ENCODE measurements around the gene ACTR6. TPM values are rescaled to one million over a fixed set of nuclear protein-coding genes. Genes with fewer than 3 reads are reported as not detected.

Gene ACTR6
- total and polyA plus RNA-seq, 9 of the 15 experiments (the other 6 are each of a cell fraction or from before 2014, with no cell fraction given) = 26.1 to 109 (median 70.9) TPM

GRCh38 chr12:100179252-100179651 is 21.4 kb upstream of the ACTR6 start (continued):
- TF ChIP-seq REST (IDR thresholded peaks at IDR 0.05; ENCODE audit: borderline replicate concordance) (no peak), REST (CRISPR knock-in tag; IDR thresholded peaks at IDR 0.05; ENCODE audit: low read depth) (no peak), TARDBP (IDR thresholded peaks at IDR 0.05) (no peak), ZKSCAN3 (CRISPR knock-in tag; IDR thresholded peaks at IDR 0.05) (no peak), ZNF445 (CRISPR knock-in tag; IDR thresholded peaks at IDR 0.05; ENCODE audit: low read depth) (no peak), PHB (CRISPR knock-in tag; IDR thresholded peaks at IDR 0.05) (no peak), HDAC6 (IDR thresholded peaks at IDR 0.05; ENCODE audit: low read depth, low read length) (no peak), ELF4 (CRISPR knock-in tag; IDR thresholded peaks at IDR 0.05) (no peak)

Measured in K562 (cell line).